ENCODE measurements around the gene TEX53.

Gene TEX53

DNA sequence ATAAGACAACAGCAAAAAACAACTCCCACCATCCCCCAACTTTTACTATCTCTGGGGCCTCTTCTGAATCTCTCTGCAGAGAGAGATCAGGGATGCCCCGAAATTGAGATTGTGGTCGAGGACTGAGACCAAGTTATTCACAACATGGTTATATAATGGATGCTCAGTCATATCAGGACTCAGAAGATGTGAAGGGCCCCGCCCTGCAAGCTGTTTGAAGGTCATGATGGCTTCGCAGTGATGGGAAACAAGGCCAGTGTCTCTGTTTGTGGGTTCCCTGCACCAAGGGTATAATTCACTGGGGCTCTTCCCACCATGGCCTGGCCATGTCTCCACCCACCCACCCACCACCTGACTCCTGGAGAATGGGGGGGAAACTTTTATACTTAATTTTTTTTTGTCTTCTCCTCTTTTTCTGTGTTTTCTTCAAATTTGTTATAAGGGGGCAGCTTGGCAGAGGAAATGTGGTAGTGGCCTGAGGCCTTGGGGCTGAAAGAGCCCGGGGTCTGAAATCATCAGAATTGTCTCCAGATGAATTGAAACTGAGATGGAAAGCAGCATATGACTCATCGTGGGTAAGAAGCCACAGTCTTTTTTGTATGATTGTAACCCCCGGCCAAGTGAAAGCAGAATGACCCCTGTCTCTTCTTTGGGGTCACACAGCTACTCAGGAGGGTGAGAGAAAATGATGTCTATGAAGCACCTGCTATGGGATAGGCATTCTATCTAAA lies 39.4 kb upstream of the TEX53 start:
- no peak for DNase-seq
- no peak overlapping the region for H3K4me2 ChIP-seq (ENCODE audit: insufficient read depth, low read length)

DNA sequence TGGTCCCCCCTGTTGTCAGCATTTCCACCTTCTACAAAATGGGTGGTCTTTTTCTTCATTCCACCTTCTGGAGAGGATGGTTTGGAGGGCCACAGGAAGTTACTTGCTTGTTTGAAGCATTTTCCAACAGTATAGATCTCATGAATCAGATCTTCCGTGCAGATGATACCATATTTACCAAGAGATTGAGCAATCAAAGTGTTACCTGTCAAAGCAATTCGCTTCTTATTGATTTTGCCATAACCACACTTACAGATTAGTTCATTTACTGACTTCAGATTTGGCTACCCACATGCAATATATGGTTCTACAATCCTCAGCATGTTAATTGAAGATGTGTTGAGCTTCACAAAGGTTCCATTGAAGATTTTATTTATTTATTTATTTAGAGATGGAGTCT lies 38.3 kb upstream of the TEX53 start:
- Histone ChIP-seq H3K27ac (ENCODE audit: low read length) (no peak overlapping the region), H3K4me2 (ENCODE audit: insufficient read depth, low read length) (no peak overlapping the region), H3K79me2 (ENCODE audit: insufficient read depth, low read length) (no peaks in the 10 kb centered on the region), H3K9me3 (ENCODE audit: insufficient read depth, low read length, severe bottlenecking) (no peaks in the 10 kb centered on the region), H3K4me3 (ENCODE audit: low read depth in 1 of 2, low read length in 2 of 2) (no peak overlapping the region), H3K27me3 (ENCODE audit: insufficient read depth, low read length, poor library complexity) (no peaks in the 10 kb centered on the region), H4K20me1 (ENCODE audit: insufficient read depth, low read length) (no peaks in the 10 kb centered on the region), H2AFZ (ENCODE audit: low read depth, low read length) (no peak overlapping the region), H3K36me3 (ENCODE audit: insufficient read depth, low read length) (no peaks in the 10 kb centered on the region), H3K9ac (ENCODE audit: low read depth, low read length) (no peak overlapping the region), H3K4me1 (ENCODE audit: insufficient read depth, low read length) (peaks cover 9% of the 10 kb centered on the region)
- TF ChIP-seq, protein P1, sequence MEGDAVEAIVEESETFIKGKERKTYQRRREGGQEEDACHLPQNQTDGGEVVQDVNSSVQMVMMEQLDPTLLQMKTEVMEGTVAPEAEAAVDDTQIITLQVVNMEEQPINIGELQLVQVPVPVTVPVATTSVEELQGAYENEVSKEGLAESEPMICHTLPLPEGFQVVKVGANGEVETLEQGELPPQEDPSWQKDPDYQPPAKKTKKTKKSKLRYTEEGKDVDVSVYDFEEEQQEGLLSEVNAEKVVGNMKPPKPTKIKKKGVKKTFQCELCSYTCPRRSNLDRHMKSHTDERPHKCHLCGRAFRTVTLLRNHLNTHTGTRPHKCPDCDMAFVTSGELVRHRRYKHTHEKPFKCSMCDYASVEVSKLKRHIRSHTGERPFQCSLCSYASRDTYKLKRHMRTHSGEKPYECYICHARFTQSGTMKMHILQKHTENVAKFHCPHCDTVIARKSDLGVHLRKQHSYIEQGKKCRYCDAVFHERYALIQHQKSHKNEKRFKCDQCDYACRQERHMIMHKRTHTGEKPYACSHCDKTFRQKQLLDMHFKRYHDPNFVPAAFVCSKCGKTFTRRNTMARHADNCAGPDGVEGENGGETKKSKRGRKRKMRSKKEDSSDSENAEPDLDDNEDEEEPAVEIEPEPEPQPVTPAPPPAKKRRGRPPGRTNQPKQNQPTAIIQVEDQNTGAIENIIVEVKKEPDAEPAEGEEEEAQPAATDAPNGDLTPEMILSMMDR (IDR thresholded peaks at IDR 0.05; ENCODE audit: borderline replicate concordance, extremely low read depth, low read length, poor library complexity, severe bottlenecking): no peak
- TF ChIP-seq EZH2 (IDR thresholded peaks at IDR 0.05; ENCODE audit: borderline replicate concordance, low read depth, low read length, severe bottlenecking): no peak
- ATAC-seq (ENCODE audit: insufficient read depth, low read depth): no peak
- DNase-seq: no peak

More for the DNA sequence above, 39.4 kb upstream of the TEX53 start:
- no peaks in the 10 kb centered on the region for H3K27me3 ChIP-seq (ENCODE audit: insufficient read depth, low read length, poor library complexity)
- ATAC-seq (ENCODE audit: insufficient read depth, low read depth): peak; percentile 29; the same call in 1 of the 3 replicates
- H4K20me1 ChIP-seq (ENCODE audit: insufficient read depth, low read length): no peaks in the 10 kb centered on the region
- no peak overlapping the region for H3K27ac ChIP-seq (ENCODE audit: low read length)
- H2AFZ ChIP-seq (ENCODE audit: low read depth, low read length): no peak overlapping the region
- no peaks in the 10 kb centered on the region for H3K9me3 ChIP-seq (ENCODE audit: insufficient read depth, low read length, severe bottlenecking)
- no peaks in the 10 kb centered on the region for H3K79me2 ChIP-seq (ENCODE audit: insufficient read depth, low read length)
- no peaks in the 10 kb centered on the region for H3K4me1 ChIP-seq (ENCODE audit: insufficient read depth, low read length)
- no peak overlapping the region for H3K4me3 ChIP-seq (ENCODE audit: low read depth in 1 of 2, low read length in 2 of 2)
- no peak overlapping the region for H3K9ac ChIP-seq (ENCODE audit: low read depth, low read length)
- H3K36me3 ChIP-seq (ENCODE audit: insufficient read depth, low read length): no peaks in the 10 kb centered on the region
- TF ChIP-seq, protein P1 (IDR thresholded peaks at IDR 0.05; ENCODE audit: borderline replicate concordance, extremely low read depth, low read length, poor library complexity, severe bottlenecking): no peak
- no peak for TF ChIP-seq EZH2 (IDR thresholded peaks at IDR 0.05; ENCODE audit: borderline replicate concordance, low read depth, low read length, severe bottlenecking)

DNA sequence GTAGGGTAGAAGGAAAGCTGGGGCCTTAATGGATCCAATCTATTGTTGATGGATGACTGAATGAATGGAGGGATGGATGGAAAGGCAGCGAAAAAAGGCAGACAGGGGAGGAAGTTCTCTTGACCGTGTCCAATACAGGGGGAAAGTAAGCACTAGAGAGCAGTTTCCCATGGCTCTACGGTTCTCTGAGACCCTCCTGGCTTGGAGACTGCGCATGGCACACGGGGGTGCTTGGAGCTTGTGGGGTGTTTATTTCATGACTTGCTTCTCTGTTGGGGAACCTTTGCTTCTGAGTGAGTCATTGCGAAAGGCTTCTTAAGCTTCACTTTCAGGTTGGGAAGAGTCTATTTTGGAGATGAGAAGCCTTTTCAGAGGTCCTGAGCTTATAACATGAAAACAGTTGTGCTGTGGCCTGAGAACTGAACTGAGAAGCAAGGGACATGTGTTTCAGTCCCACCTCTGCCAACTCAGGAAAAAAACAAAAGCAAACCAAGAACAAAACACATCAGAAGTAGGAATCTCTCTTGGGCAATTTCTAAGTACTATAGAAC lies 37.2 kb upstream of the TEX53 start:
- DNase-seq: no peak
- no peak for TF ChIP-seq EZH2 (IDR thresholded peaks at IDR 0.05; ENCODE audit: borderline replicate concordance, low read depth, low read length, severe bottlenecking)
- TF ChIP-seq, protein P1 (IDR thresholded peaks at IDR 0.05; ENCODE audit: borderline replicate concordance, extremely low read depth, low read length, poor library complexity, severe bottlenecking): no peak
- no peaks in the 10 kb centered on the region for H3K9me3 ChIP-seq (ENCODE audit: insufficient read depth, low read length, severe bottlenecking)
- no peaks in the 10 kb centered on the region for H4K20me1 ChIP-seq (ENCODE audit: insufficient read depth, low read length)
- no peak overlapping the region for H3K9ac ChIP-seq (ENCODE audit: low read depth, low read length)
- no peak for ATAC-seq (ENCODE audit: insufficient read depth, low read depth)
- peaks cover 16% of the 10 kb centered on the region for H3K4me1 ChIP-seq (ENCODE audit: insufficient read depth, low read length)
- H3K27me3 ChIP-seq (ENCODE audit: insufficient read depth, low read length, poor library complexity): no peaks in the 10 kb centered on the region
- H3K4me3 ChIP-seq (ENCODE audit: low read depth in 1 of 2, low read length in 2 of 2): no peak overlapping the region
- H3K27ac ChIP-seq (ENCODE audit: low read length): no peak overlapping the region
- H3K36me3 ChIP-seq (ENCODE audit: insufficient read depth, low read length): no peaks in the 10 kb centered on the region
- H2AFZ ChIP-seq (ENCODE audit: low read depth, low read length): no peak overlapping the region
- H3K79me2 ChIP-seq (ENCODE audit: insufficient read depth, low read length): no peaks in the 10 kb centered on the region
- no peak overlapping the region for H3K4me2 ChIP-seq (ENCODE audit: insufficient read depth, low read length)
